GM19438 (cell line): ENCODE results near the gene USP32.
"Not testable (repeated sequence)": the region's sequence is repeated elsewhere in the genome, so short reads cannot be mapped to it uniquely, and the experiment has no call there.

ENCODE experiments used
- ATAC-seq: cut with Tn5 transposase; IDR thresholded peaks from one replicate; pipeline ENCODE4 v1.9.1; 2021; ENCODE audit warnings: low read depth; ENCODE audit not compliant: unreplicated experiment

USP32 gene, protein sequence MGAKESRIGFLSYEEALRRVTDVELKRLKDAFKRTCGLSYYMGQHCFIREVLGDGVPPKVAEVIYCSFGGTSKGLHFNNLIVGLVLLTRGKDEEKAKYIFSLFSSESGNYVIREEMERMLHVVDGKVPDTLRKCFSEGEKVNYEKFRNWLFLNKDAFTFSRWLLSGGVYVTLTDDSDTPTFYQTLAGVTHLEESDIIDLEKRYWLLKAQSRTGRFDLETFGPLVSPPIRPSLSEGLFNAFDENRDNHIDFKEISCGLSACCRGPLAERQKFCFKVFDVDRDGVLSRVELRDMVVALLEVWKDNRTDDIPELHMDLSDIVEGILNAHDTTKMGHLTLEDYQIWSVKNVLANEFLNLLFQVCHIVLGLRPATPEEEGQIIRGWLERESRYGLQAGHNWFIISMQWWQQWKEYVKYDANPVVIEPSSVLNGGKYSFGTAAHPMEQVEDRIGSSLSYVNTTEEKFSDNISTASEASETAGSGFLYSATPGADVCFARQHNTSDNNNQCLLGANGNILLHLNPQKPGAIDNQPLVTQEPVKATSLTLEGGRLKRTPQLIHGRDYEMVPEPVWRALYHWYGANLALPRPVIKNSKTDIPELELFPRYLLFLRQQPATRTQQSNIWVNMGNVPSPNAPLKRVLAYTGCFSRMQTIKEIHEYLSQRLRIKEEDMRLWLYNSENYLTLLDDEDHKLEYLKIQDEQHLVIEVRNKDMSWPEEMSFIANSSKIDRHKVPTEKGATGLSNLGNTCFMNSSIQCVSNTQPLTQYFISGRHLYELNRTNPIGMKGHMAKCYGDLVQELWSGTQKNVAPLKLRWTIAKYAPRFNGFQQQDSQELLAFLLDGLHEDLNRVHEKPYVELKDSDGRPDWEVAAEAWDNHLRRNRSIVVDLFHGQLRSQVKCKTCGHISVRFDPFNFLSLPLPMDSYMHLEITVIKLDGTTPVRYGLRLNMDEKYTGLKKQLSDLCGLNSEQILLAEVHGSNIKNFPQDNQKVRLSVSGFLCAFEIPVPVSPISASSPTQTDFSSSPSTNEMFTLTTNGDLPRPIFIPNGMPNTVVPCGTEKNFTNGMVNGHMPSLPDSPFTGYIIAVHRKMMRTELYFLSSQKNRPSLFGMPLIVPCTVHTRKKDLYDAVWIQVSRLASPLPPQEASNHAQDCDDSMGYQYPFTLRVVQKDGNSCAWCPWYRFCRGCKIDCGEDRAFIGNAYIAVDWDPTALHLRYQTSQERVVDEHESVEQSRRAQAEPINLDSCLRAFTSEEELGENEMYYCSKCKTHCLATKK (N-terminal part only)

DNA sequence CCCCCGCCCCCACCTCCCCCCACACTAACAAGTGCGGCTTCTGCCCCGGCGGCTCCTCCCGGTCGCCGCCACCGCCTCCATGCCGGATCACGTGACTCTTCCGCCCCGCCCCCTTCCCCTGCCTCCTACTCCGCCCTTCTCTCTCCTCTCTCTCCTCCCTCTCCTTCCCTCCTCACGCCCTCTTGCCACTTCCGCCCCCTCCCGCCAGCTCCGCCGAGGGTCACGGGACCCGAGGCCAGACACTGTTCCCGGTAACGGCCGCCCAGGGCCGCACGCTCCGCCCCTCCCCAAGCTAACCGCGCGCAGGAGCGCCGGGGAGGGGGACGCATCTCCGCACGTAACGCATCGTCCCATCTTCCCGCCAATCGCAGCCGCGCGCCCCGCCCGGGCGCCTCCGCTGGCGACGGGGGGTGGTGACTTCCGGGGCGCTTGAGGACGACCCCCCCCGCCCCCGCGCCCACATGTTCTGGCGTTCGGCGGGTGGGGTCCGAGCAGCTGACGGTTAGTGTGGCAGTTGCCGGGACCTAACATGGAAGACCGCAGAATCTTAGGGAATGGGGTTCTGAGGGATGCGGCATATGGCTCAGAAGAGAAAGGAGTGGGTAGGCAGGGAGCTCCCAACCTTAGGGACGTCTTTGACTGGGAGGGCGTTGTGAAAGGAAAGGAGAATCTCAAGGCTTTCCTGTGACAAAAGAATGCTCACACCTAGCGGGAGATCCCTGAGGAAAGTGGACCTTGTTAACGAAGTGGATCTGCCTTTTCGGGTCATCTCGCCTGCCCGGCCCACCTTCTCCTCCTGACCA lies at the start of gene USP32:
Gene USP32 (minus strand): TSS at position 92 of the 803 bp plus-strand sequence. CDS start 194 bp downstream, outside the sequence.
- peak; percentile 81 for ATAC-seq

DNA sequence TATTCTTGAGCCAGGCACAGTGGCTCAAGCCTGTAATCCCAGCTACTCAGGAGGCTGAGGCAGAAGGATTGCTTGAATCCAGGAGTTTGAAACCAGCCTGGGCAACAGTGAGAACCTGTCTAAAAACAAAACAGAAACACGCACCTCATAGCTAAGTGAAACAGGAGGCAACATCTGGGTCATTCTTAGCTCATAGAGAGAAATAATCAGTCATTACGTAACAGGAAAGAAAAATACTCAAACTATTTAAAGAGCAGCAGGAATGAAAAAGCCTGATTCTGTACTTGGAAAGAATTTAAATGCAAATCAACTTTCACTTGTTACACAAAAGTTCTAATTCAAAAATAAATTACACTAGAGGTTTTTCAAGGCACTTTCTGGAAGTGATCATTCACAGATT lies 47.6 kb upstream of the USP32 start:
- no peak for ATAC-seq

DNA sequence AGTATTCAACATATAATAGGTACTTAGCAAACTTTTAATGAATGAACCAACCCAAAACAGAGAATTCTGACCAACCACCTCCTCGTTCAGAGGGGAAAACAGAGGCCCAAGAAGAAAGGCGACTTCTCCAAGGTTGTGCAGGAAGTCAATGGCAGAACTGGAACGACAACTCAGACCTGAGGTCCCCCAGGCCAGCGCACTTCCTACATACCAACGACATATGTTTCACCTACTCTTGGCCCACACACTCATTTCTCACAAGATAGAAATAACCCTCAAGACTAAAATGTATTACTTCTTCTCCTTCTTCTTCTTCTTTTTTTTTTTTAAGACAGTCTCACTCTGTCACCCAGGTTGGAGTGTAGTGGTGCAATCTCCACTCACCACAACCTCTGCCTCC lies 44.7 kb upstream of the USP32 start:
- no peak for ATAC-seq

DNA sequence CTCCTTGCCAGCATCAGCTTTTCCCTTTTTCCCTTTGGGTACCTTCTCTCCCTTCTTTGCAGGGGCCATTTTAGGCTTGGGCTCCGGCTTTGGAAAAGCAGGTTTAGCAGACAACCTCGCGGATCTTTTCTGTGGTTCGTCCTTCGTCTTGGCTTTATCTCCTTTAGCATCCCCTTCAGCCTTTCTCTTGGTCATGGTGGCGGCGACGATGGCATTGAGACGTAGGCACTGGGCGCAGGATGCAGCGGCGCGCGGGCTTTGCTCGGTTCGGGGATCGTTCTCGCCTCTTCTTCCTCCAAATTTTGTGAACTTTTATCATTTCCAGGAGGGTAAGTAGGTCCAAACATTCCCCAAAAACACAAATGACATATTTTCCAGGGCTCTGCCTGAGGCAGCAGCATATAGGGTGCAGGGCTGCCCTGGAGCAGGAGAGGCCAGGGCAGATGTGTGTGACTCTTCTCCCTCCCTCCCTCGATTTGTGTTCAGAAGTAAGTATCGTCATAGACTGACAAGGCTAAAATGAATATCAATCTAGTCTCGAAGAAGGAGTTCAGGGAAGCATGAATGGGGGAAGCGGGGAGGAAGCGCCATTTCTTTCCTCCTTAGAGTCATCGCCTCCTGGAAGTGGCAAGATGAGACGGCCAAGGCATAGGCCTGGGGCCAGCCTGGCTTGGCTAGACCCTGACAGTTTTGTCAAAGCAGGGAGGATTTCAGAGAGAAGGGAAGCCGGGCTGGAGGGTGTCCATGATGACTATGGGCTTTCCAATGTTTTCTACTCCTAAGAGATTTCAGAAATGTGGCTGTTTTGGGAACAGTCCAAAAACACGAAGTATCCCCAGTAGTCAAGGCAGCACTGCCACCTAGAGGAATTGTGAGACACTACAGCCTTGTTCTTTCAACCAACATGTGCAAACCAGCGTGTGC lies 43.6 kb upstream of the USP32 start:
- ATAC-seq, result no peak

DNA sequence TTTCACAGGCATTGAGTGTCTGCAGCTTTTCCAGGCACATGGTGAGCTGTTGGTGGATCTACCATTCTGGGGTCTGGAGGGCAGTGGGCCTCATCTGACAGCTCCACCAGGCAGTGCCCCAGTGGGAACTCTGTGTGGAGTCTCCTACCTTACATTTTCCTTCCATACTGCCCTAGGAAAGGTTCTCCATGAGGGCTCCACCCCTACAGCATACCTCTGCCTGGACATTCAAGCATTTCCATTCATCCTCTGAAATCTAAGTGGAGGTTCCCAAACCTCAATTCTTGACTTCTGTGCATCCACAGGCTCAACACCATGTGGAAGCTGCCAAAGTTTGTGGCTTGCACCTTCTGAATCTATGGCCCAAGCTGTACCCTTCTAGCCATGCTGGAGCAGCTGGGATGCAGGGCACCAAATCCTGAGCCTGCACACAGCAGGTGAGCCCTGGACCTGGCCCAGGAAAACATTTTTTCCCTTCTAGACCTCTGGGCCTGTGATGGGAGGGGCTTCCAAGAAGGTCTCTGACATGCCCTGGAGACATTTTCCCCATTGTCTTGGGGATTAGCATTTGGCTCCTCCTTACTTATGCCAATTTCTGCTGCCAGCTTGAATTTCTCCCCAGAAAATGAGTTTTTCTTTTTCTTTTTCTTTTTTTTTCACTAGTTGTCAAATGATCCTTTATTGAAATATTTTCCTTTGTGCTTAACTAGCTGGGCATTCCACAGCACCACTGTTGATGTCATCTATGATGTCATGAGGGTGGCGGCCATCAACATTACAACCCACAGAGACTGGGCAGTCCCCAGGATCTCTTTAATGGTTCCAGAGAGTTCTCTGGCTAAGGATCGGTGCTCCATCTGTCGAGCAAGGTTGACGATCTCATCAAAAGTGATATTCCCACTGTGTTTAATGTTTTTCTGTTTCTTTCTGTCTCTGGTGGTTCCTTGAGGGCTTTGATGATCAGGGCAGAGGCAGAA lies 41.4 kb upstream of the USP32 start:
- not testable (repeated sequence) for ATAC-seq

DNA sequence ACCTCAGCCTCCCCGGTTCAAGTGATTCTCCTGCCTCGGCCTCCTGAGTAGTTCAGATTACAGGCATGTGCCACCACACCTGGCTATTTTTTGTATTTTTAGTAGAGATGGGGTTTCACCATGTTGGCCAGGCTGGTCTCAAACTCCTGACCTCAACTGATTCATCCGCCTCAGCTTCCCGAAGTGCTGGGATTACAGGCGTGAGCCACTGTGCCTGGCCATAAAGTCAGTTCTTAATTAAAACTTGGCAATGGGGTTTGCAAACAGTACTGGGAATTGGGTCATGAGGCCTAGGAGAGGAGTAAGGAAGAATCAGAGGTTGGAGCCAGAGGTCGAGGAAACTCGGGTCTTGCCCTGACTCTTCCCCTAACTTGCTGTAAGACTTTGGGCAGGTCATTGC lies 38.6 kb upstream of the USP32 start:
- ATAC-seq, result not testable (repeated sequence)

DNA sequence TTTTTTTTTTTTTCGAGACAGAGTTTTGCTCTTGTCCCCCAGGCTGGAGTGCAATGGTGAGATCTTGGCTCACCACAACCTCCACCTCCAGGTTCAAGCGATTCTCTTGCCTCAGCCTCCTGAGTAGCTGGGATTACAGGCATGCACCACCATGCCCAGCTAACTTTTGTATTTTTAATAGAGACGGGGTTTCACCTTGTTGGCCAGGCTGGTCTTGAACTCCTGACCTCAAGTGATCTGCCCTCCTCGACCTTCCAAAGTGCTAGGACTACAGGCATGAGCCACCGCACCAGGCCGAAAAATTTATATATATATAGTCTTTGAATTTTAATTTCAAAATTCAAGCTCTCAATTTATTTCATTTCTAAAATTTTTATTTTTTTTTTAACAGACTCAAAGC lies 36.6 kb upstream of the USP32 start:
- not testable (repeated sequence) for ATAC-seq

DNA sequence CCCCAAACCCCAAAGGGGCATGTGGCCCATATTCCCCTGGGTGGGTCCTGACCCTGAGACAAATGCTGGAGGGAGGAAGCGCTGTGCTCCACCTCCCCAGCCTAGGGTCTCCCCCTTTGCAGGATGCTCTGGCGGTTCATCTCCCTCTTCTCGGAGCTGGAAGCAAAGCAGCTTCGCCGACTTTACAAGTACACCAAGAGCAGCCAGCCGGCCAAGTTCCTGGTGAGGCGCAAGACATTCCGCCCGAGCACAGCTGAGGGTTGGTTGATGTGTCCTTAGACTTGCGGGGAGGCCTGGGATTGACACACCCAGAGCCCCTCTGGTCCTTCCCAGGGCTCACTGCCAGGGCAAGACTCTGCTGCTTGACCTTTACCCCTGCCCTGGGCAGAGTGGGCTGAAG lies 34.7 kb upstream of the USP32 start:
- no peak for ATAC-seq

DNA sequence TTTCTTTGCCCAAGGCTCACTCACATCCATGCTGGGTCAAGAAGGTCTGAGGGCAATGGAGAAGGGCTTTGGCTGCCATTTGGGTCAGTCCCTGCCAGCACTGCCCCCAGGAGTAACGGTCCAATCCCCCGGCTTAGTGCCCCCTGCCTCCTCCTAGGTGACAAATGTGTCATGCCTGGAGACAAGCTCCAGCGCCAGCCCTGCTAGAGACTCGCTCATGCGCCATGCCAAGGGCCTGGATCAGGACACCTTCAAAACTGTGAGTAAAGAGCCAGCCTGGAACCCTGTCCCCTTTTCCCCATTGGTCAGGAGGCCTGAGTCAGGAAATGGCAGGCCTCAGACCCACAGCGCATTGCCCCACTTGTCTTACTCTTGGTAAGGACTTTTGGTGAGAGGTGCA lies 33.7 kb upstream of the USP32 start:
- no peak for ATAC-seq

DNA sequence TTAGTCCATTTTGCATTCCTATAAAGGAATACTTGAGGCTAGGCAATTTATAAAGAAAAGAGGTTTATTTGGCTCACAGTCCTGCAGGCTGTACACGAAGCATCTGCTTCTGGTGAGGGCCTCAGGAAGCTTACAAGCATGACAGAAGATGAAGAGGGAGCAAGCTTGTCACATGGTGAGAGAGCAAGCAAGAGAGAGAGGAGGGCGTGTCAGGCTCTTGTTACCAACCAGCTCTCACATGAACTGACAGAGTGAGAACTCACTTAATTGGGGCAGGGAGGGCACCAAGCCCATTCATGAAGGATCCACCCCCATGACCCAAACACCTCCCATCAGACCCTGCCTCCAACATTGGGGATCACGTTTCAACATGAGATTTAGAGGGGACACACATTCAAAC lies 31.9 kb upstream of the USP32 start:
- no peak for ATAC-seq

DNA sequence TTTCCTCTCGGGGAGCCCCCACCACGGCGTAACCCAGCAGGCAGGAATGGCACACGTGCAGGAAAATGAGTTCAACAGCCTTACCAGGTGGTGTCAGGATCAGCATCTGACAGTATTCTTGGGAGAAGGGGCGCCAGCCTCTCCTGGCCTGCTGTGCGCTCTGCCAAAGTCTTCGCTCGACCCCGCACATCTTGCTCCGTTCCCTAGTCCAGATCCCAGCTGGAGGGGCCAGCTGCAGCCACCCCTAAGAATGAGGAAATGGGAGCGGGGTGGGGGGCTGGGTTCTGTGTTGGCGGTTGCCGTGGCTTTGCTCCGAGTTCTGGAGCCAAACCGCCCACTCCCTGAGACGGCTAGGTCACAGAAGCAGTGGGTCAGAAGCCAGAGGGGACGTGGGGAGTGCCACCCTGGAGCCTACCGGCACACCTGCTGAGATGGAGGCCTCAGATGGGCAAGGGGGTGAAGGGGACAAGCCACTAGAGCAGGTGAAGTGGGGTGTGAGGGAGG lies 30.3 kb upstream of the USP32 start, which contains the start of gene CHCT1:
Gene CHCT1 (plus strand): TSS at position 328 of the 504 bp plus-strand sequence. CDS start 104 bp downstream, at position 432.
- no peak for ATAC-seq

DNA sequence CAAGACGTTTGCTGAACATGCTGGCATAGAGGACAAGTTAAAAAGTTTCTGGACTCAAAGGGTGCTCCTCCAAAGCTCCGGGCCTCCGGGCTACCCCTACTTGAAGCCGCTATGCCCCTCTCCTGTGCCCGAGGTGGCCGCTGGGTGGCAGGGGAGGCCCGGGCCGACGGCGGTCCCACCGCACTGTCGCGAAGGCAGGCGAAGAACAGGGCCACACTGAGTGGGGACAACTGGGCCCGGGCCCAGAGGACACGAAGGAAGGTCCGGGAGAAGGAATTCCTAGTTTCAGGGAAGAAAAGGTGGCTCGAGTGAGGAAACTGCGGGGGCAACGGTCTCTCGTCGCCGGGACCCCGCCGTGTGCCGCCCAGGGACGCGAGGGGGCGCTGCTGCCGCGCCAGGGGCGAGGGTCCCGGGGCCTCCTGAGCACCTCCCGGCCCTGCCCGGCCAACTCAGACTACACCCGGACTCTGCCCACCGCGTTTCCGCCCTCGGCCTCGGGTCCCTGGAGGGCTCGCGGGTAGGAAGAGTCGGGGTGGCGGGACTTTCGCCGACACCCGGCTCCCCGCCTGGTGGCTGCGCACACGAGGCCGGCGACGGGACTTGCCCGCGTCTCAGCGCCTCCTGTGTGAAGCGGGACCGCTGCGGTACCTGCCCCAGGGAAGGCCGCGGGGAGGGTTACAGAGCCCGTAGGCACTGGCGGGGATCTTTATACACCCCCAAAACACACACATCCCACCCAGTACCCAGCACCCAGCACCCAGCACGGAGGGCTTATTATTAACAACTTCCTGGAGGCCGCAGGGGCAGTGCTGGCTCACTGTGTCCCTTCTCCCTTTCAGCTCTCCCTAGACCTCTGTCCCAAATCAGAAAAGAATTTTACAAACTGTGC lies 29.6 kb upstream of the USP32 start:
- ATAC-seq, result peak; percentile 87

DNA sequence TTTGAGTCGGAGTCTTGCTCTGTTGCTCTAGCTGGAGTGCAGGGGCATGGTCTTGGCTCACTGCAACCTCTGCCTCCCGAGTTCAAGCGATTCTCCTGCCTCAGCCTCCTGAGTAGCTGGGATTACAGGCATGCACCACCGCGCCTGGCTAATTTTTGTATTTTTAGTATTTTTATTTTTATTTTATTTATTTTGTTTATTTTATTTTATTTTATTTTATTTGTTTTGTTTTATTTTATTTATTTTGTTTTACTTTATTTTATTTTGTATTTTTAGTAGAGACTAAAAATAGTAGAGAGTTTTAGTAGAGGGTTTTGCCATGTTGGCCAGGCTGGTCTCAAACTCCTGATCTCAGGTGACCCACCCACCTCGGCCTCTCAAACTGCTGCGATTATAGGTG lies 27.9 kb upstream of the USP32 start:
- not testable (repeated sequence) for ATAC-seq

DNA sequence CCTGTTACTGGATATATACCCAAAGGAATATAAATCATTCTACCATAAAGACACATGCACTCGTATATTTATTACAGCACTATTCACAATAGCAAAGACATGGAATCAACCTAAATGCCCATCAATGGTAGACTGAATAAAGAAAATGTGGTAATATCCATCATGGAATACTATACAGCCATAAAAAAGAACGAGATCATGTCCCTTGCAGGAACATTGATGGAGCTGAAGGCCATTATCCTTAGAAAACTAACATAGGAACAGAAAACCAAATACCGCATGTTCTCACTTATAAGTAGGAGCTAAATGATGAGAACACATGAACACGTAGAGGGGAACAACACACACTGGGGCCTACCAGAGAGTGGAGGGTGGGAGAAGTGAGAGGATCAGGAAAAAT lies 27.1 kb upstream of the USP32 start:
- not testable (repeated sequence) for ATAC-seq

DNA sequence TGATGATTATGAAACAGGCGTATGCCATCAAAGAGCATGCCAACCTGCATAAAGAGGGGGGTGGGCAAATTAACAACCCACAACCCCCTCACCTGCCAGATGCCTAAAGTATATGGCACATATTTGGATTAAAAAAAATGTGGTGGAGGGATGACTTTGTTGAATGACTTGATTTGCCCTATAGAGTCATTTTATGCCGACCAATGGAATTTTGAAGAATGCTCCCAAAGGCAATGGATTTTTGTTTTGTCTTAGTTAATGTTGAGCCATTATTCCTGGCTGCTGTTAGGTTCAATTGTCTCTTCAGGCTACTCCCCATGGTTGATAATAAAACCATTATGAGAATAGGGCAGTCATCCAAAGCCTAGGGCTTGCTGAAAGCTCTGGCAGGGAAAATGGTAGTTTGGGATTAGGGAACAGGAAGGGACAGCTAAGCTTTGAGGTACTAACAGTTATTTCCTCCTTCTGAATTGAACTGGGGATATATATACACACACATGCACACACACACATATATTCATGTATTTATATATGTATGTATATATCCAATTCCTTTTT lies 24.5 kb upstream of the USP32 start:
- ATAC-seq, result no peak

DNA sequence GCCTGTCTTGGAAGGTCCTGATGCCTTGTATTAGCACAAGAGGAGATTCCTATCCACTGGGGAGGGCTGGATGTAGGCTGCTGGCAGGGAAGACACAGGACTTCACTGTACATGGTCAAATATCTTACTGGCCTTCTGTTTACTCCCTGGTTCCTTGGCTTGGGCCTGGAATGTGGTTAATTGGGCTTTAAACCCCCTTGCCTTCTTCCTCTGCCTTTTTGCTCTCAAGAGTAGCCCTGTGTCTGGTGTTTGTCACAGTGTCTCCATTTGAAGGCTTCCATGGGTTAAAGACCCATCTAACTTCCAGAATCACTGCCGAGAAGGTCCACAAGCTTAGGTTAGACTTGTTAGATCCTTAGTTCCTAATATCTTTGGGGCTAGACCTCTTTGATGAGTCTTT lies 23.2 kb upstream of the USP32 start:
- ATAC-seq, result no peak
